OCI-LY3 (cell line): ENCODE measurements around the gene API5.

ENCODE experiments used
- H2AFZ ChIP-seq: fragments of 200-600, 300-600 bp; shearing (Covaris generic); 2 replicates; pipeline ENCODE4 v1.6.0; 2014; ENCODE audit warnings: antibody characterized with exemption, low read depth, low read length
- H3K27ac ChIP-seq: fragments of 200-600, 300-600 bp; sonication (generic); 2 replicates; pipeline ENCODE4 v1.5.1; 2014; ENCODE audit warnings: mild to moderate bottlenecking, low read length, moderate library complexity, mixed read lengths
- H3K27me3 ChIP-seq: fragments of 200-600, 300-600 bp; sonication (generic); 2 replicates; pipeline ENCODE4 v1.6.1; 2014; ENCODE audit warnings: low read depth, low read length, mixed read lengths
- H3K36me3 ChIP-seq: fragments of 200-600, 300-600 bp; sonication (generic); replicated peaks from 2 replicates; pipeline ENCODE3; 2014; ENCODE audit warnings: low read depth, low read length, mixed read lengths
- H3K4me1 ChIP-seq: fragments of 300-600, 200-600 bp; sonication (generic); 2 replicates; pipeline ENCODE4 v1.6.1; 2014; ENCODE audit warnings: low read length, mixed read lengths
- H3K4me2 ChIP-seq: fragments of 200-600, 300-600 bp; sonication (generic); 2 replicates; pipeline ENCODE4 v1.6.1; 2014; ENCODE audit warnings: low read length, mixed read lengths
- H3K4me3 ChIP-seq: fragments of 300-600, 200-600 bp; sonication (generic); 2 replicates; pipeline ENCODE4 v1.5.1; 2014; ENCODE audit warnings: antibody characterized with exemption, mild to moderate bottlenecking, low read length, moderate library complexity
- H3K79me2 ChIP-seq: fragments of 300-600, 200-600 bp; shearing (Covaris generic); 2 replicates; pipeline ENCODE4 v1.6.1; 2014; ENCODE audit warnings: mild to moderate bottlenecking, low read length, mixed read lengths
- H3K9ac ChIP-seq: fragments of 300-600, 200-600 bp; shearing (Covaris generic); 2 replicates; pipeline ENCODE4 v1.6.0; 2014; ENCODE audit warnings: mild to moderate bottlenecking, low read length, moderate library complexity
- H3K9me3 ChIP-seq: fragments of 200-600, 300-600 bp; shearing (Covaris generic); 2 replicates; pipeline ENCODE4 v1.6.1; 2014; ENCODE audit warnings: low read length, mixed read lengths; ENCODE audit not compliant: insufficient read depth
- H4K20me1 ChIP-seq: fragments of 200-600, 300-600 bp; sonication (generic); 2 replicates; pipeline ENCODE4 v1.6.1; 2016; ENCODE audit warnings: low read length, mixed read lengths; ENCODE audit not compliant: insufficient read depth
- CTCF ChIP-seq: fragments of 200-600, 300-600 bp; sonication (generic); IDR thresholded peaks from 2 replicates; pipeline ENCODE4 v1.5.1; 2014; ENCODE audit warnings: antibody characterized with exemption, low read length, low read depth
- EZH2phosphoT487 ChIP-seq: fragments of 200-600 bp; shearing (Covaris generic); IDR thresholded peaks from 2 replicates; pipeline ENCODE4 v1.6.1; 2018; ENCODE audit warnings: antibody characterized with exemption, mixed run types, low read depth

The API5 gene

DNA sequence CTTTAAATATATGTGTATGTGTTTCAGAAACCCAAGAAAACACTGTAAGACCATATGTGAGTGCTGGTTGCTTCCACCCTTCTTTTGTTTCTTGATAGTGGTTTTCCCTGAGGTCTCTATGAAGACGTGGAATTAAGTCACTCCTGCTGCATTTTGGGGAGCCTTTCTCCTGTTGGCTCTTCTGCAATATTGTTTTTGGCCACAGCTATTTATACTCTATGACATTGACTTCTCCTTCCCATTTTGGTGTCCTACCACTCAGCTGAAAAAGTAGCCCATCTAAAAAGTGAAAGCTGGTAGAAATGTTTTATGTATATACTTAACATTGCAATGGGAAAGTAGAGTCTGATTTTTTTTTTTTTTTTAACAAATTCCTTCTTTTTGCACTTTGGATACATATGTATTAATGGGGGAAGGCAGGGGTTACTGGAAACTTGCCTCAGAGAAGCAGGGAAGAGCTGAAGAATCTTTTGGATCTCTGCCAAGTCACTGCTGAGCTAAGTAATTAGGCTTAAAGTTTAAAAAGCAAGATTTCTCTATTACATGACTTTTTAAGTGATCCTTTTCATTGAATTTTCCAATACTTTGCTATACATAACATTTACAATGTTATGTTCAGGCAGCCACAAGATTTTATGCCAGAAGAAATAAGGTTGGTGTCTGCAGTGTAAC, 48.7 kb downstream of the API5 start:
- Histone ChIP-seq H3K4me1 (peaks cover 18% of the 10 kb centered on the region), H2AFZ (no peak overlapping the region), H3K27ac (peak overlapping the region; percentile 89; the same call in 1 of the 2 replicates), H3K79me2 (peaks cover 69% of the 10 kb centered on the region), H3K27me3 (no peaks in the 10 kb centered on the region), H3K36me3 (peaks cover 12% of the 10 kb centered on the region), H3K4me3 (peak overlapping the region; percentile 88), H3K9me3 (no peaks in the 10 kb centered on the region), H3K4me2 (peak overlapping the region; percentile 89), H3K9ac (peak overlapping the region; percentile 96), H4K20me1 (peaks cover 34% of the 10 kb centered on the region)
- TF ChIP-seq CTCF (no peak), EZH2phosphoT487 (no peak)

DNA sequence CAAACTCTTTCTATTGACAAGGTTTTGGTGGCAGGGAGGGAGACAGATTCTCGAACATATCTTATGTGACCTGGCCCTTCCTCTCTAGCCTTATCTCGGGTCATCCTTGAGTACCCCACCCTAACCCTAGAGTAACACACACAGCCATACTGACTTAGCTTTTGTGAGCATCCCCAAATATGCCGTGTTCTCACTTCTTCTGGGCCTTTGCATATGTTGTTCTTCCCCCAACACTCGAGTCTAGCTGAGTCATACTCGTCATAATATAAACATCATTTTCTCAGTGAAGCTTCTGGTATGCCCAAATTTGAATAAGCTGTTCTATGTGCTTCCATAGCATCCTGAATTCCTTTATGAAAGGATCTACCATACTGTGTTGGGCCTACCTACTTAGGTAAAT, 54.9 kb downstream of the API5 start:
- Histone ChIP-seq H4K20me1 (peaks cover 52% of the 10 kb centered on the region), H2AFZ (no peak overlapping the region), H3K9me3 (no peaks in the 10 kb centered on the region), H3K4me2 (peak overlapping the region; percentile 79), H3K27me3 (no peaks in the 10 kb centered on the region), H3K36me3 (peaks cover 22% of the 10 kb centered on the region), H3K79me2 (peaks cover 99% of the 10 kb centered on the region), H3K4me3 (peak overlapping the region; percentile 37), H3K9ac (peak overlapping the region; percentile 36), H3K27ac (peak overlapping the region; percentile 69), H3K4me1 (peaks cover 23% of the 10 kb centered on the region)
- no peak for TF ChIP-seq EZH2phosphoT487
- TF ChIP-seq CTCF = no peak

- Histone ChIP-seq H3K79me2 (peaks cover 98% of the 10 kb centered on the region), H3K27ac (peak overlapping the region; percentile 69), H2AFZ (no peak overlapping the region), H3K9ac (peak overlapping the region; percentile 36; the same call in 1 of the 2 replicates), H3K9me3 (no peaks in the 10 kb centered on the region), H3K4me1 (peaks cover 23% of the 10 kb centered on the region), H4K20me1 (peaks cover 49% of the 10 kb centered on the region), H3K27me3 (no peaks in the 10 kb centered on the region), H3K4me2 (peak overlapping the region; percentile 79), H3K4me3 (peak overlapping the region; percentile 37), H3K36me3 (peaks cover 18% of the 10 kb centered on the region)
- TF ChIP-seq CTCF (no peak), EZH2phosphoT487 (no peak)
These were observed 55.8 kb downstream of the API5 start for GRCh38 chr11:43367382-43368178.

- Histone ChIP-seq H3K79me2 (peaks cover 73% of the 10 kb centered on the region), H3K9me3 (no peaks in the 10 kb centered on the region), H2AFZ (no peak overlapping the region), H3K4me3 (no peak overlapping the region), H3K4me2 (no peak overlapping the region), H4K20me1 (peaks cover 24% of the 10 kb centered on the region), H3K27me3 (no peaks in the 10 kb centered on the region), H3K36me3 (peaks cover 21% of the 10 kb centered on the region), H3K9ac (no peak overlapping the region), H3K4me1 (no peaks in the 10 kb centered on the region), H3K27ac (no peak overlapping the region)
- TF ChIP-seq CTCF (no peak), EZH2phosphoT487 (no peak)
These were observed 64.3 kb downstream of the API5 start for GRCh38 chr11:43376065-43376464.
